B cell (primary cell): ENCODE measurements around the gene LIMS2. TPM values are rescaled to one million over a fixed set of nuclear protein-coding genes. Genes with fewer than 3 reads are reported as not detected.

Experiments used
- ATAC-seq: fragments of 200-7000 bp; cut with Tn5 transposase; one replicate; pipeline ENCODE4 v1.10.0; 2021; ENCODE audit warnings: low read depth, mild to moderate bottlenecking, moderate number of reproducible peaks, moderate library complexity
- CTCF ChIA-PET: fragments of 350-600 bp; sonication (Branson Sonifier 250); formaldehyde crosslinking; loops from one replicate; lab custom pipeline; 2021; ENCODE audit warnings: antibody characterized with exemption, inconsistent platforms; lab: Charles Lee
- POLR2A ChIA-PET: fragments of 350-600 bp; sonication (Branson Sonifier 250); formaldehyde crosslinking; loops from one replicate; lab custom pipeline; 2021; ENCODE audit warnings: antibody characterized with exemption; lab: Charles Lee
- DNase-seq: peaks from one replicate; pipeline ENCODE4 v3.0.0; 2013
- H2AFZ ChIP-seq: 2 replicates; pipeline ENCODE4 v1.6.1; 2012; ENCODE audit warnings: mild to moderate bottlenecking, low read depth, low read length; ENCODE audit not compliant: insufficient read depth, poor library complexity, severe bottlenecking
- H3K27ac ChIP-seq, 2 donors: 1 replicate in 1 of 2; 2 replicates in 1 of 2; pipeline ENCODE4 v1.5.1; 2012 to 2013; ENCODE audit warnings: low read length in 2 of 2, mild to moderate bottlenecking in 2 of 2, moderate library complexity in 1 of 2
- H3K27me3 ChIP-seq, 4 experiments: fragments of 200-600 bp in 1 of 4; sonication (generic) in 1 of 4; replicated peaks in 1 of 4; 1 replicate in 2 of 4; 2 replicates in 2 of 4; pipeline versions ENCODE4 v1.6.1 to v1.7.0; 2013 to 2016; ENCODE audit warnings: low read length in 3 of 4, mild to moderate bottlenecking in 2 of 4, mixed read lengths in 1 of 4, moderate library complexity in 1 of 4; ENCODE audit not compliant: insufficient read depth in 4 of 4, control insufficient read depth in 3 of 4; ENCODE audit errors: control extremely low read depth in 1 of 4
- H3K36me3 ChIP-seq, 2 experiments: replicated peaks in 1 of 2; 1 replicate in 1 of 2; 2 replicates in 1 of 2; pipeline versions ENCODE4 v1.6.1 to v1.7.1; 2013; ENCODE audit warnings: low read length in 1 of 2; ENCODE audit not compliant: insufficient read depth in 2 of 2, control insufficient read depth in 1 of 2; ENCODE audit errors: control extremely low read depth in 1 of 2, extremely low read depth in 1 of 2
- H3K4me1 ChIP-seq, 2 donors: fragments of 200-600 bp in 1 of 2; sonication (generic) in 1 of 2; 1 replicate in 1 of 2; 2 replicates in 1 of 2; pipeline versions ENCODE4 v1.5.1 to v1.6.1; 2013 to 2017; ENCODE audit warnings: low read length in 2 of 2; ENCODE audit not compliant: control insufficient read depth in 2 of 2, insufficient read depth in 2 of 2
- H3K4me2 ChIP-seq: replicated peaks from 2 replicates; pipeline ENCODE3; 2012; ENCODE audit warnings: mild to moderate bottlenecking, low read depth, low read length; ENCODE audit not compliant: poor library complexity, severe bottlenecking
- H3K4me3 ChIP-seq, 5 experiments: fragments of 200-600 bp in 1 of 5; sonication (generic) in 1 of 5; 1 replicate in 3 of 5; 2 replicates in 2 of 5; pipeline versions ENCODE4 v1.5.1 to v1.7.0; 2011 to 2016; ENCODE audit warnings: low read length in 4 of 5, mild to moderate bottlenecking in 4 of 5, low read depth in 2 of 5, control low read depth in 1 of 5, moderate library complexity in 1 of 5; ENCODE audit not compliant: insufficient read depth in 1 of 5; ENCODE audit errors: control extremely low read depth in 1 of 5, extremely low read depth in 1 of 5
- H3K79me2 ChIP-seq: fragments of 200-600 bp; sonication (generic); one replicate; pipeline ENCODE4 v1.6.0; 2016; ENCODE audit warnings: low read length; ENCODE audit not compliant: control insufficient read depth, insufficient read depth
- H3K9ac ChIP-seq: fragments of 200-600 bp; sonication (generic); 2 replicates; pipeline ENCODE4 v1.6.1; 2017; ENCODE audit warnings: mild to moderate bottlenecking, low read length, moderate library complexity
- H3K9me3 ChIP-seq, 3 donors: one replicate each; pipeline versions ENCODE4 v1.6.1 to v1.7.1; 2013; ENCODE audit warnings: low read length in 2 of 3; ENCODE audit not compliant: control insufficient read depth in 2 of 3, insufficient read depth in 1 of 3; ENCODE audit errors: control extremely low read depth in 1 of 3
- H4K20me1 ChIP-seq: 2 replicates; pipeline ENCODE4 v1.6.0; 2012; ENCODE audit warnings: mild to moderate bottlenecking, low read length; ENCODE audit not compliant: insufficient read depth, control insufficient read depth, poor library complexity, severe bottlenecking
- H3K27ac Mint-ChIP-seq: one replicate; pipeline ENCODE4 v1.8.0; 2021; ENCODE audit warnings: mixed read lengths
- H3K27me3 Mint-ChIP-seq: one replicate; pipeline ENCODE4 v1.8.0; 2021; ENCODE audit warnings: mixed read lengths
- H3K4me1 Mint-ChIP-seq: one replicate; pipeline ENCODE4 v1.8.0; 2021; ENCODE audit warnings: mixed read lengths
- H3K4me3 Mint-ChIP-seq: one replicate; pipeline ENCODE4 v1.8.0; 2021; ENCODE audit warnings: mixed read lengths
- H3K9me3 Mint-ChIP-seq: one replicate; pipeline ENCODE4 v1.8.0; 2022; ENCODE audit warnings: mixed read lengths; ENCODE audit not compliant: insufficient read depth
- CTCF ChIP-seq: fragments of 200-600 bp; IDR thresholded peaks from one replicate; pipeline ENCODE4 v1.8.0; 2022; ENCODE audit warnings: antibody characterized with exemption, mild to moderate bottlenecking
- EZH2 ChIP-seq: IDR thresholded peaks from 2 replicates; pipeline ENCODE4 v1.6.1; 2012; ENCODE audit warnings: borderline replicate concordance, low read depth, mild to moderate bottlenecking, moderate library complexity, low read length; ENCODE audit not compliant: insufficient read depth, poor library complexity, severe bottlenecking
- WGBS: methylation state at CpG from one replicate; pipeline ENCODE4 v1.1.5; 2013; ENCODE audit warnings: missing lambda C conversion rate; ENCODE audit not compliant: insufficient coverage; 5-methylcytosine and 5-hydroxymethylcytosine counted together
- intact Hi-C: fragments of 100-400 bp; cut with micrococcal nuclease; formaldehyde crosslinking; loops from one replicate; pipeline ENCODE4 v1.10.0; 2022
- polyA plus RNA-seq: library from polyadenylated mRNA; depleted of rRNA; stranded (reverse); fragments of >200 nt; gene quantifications from 2 replicates; pipeline ENCODE4 v1.2.3, GENCODE V29; 2012
- total RNA-seq, 2 donors: library from RNA; stranded (reverse); fragments of 120-200 nt in 1 of 2; gene quantifications; 1 replicate in 1 of 2; 2 replicates in 1 of 2; pipeline versions ENCODE4 v1.2.3 to v1.2.4, GENCODE V29; 2013 to 2022

LIMS2 gene
- total and polyA plus RNA-seq, 2 donors (not counting 1 experiment from before 2014, with no cell fraction given), result 6.7 to 32.2 TPM

- intact Hi-C loops, result no loop called here
- no peaks in the 10 kb centered on the region for H3K9me3 Mint-ChIP-seq
- TF ChIP-seq EZH2 (no peak), CTCF (no peak)
- Histone ChIP-seq H3K9ac (no peak overlapping the region), H3K27me3 (peaks cover 0 to 11% (median 7%) of the 10 kb centered on the region in 4 experiments), H3K4me2 (peak overlapping the region; percentile 70), H3K79me2 (no peaks in the 10 kb centered on the region), H3K9me3 (no peaks in the 10 kb centered on the region), H3K4me3 (no peak overlapping the region), H2AFZ (peak overlapping the region; percentile 49), H3K36me3 (no peaks in the 10 kb centered on the region), H3K4me1 (peaks cover under 1 to 16% of the 10 kb centered on the region in 2 donors), H3K27ac (no peak overlapping the region), H4K20me1 (no peaks in the 10 kb centered on the region)
- POLR2A ChIA-PET, result no interaction called here
- H3K4me3 Mint-ChIP-seq, result peak overlapping the region; percentile 48
- CTCF ChIA-PET, result interaction anchor here (0.8 to 2.1 kb wide), 2 partner anchors 90 to 359 kb away, joined by 3 to 5 read pairs; no protein-coding TSS in a partner anchor
- no peak overlapping the region for H3K27ac Mint-ChIP-seq
- H3K27me3 Mint-ChIP-seq, result peaks cover 16% of the 10 kb centered on the region
- H3K4me1 Mint-ChIP-seq, result peaks cover 12% of the 10 kb centered on the region
- DNase-seq (peak; percentile 23), ATAC-seq (no peak)
- WGBS, result 84% methylated on average over 19 of the region's 19 CpGs
Measured at GRCh38 chr2:127680706-127681287, 5.5 kb upstream of the LIMS2 start.

GRCh38 chr2:127679680-127680361, 4.5 kb upstream of the LIMS2 start:
- Histone ChIP-seq H3K4me3 (no peak overlapping the region), H2AFZ (no peak overlapping the region), H3K4me2 (no peak overlapping the region), H3K4me1 (peaks cover 5 to 22% of the 10 kb centered on the region in 2 donors), H3K9ac (no peak overlapping the region), H3K9me3 (peaks cover 0 to 3% (median 0%) of the 10 kb centered on the region in 3 donors), H3K36me3 (no peaks in the 10 kb centered on the region), H3K79me2 (no peaks in the 10 kb centered on the region), H3K27me3 (peaks cover 0 to 15% (median 9%) of the 10 kb centered on the region in 4 experiments), H3K27ac (no peak overlapping the region), H4K20me1 (no peaks in the 10 kb centered on the region)
- Mint-ChIP-seq H3K4me1 (peaks cover 14% of the 10 kb centered on the region), H3K4me3 (no peak overlapping the region), H3K27ac (no peak overlapping the region), H3K9me3 (no peaks in the 10 kb centered on the region), H3K27me3 (peaks cover 18% of the 10 kb centered on the region)
- ATAC-seq (no peak), DNase-seq (no peak)
- TF ChIP-seq EZH2, result no peak
- TF ChIP-seq CTCF, result no peak
- CTCF ChIA-PET, result interaction anchor here (2.1 kb wide), 1 partner anchor 89 kb away, joined by 5 read pairs; no protein-coding TSS in a partner anchor
- intact Hi-C loops, result no loop called here
- POLR2A ChIA-PET, result no interaction called here
- WGBS, result 47% methylated on average over 12 of the region's 15 CpGs
